HCT116 (cell line): Measurements from ENCODE around the gene GRM2. TPM values are rescaled to one million over a fixed set of nuclear protein-coding genes. Genes with fewer than 3 reads are reported as not detected.

ENCODE experiments used
- ATAC-seq: fragments of 200-7000 bp; cut with Tn5 transposase; 2 replicates; pipeline ENCODE4 v1.9.1; 2020; ENCODE audit warnings: mild to moderate bottlenecking, moderate library complexity
- BruUV-seq: library from RNA; stranded (reverse); fragments of 400-500 nt; replicated peaks from 2 replicates; lab custom pipeline; 2021; lab: Mats Ljungman, UMichigan
- CTCF ChIA-PET: fragments of 300-600 bp; sonication (Branson Sonifier 250); formaldehyde crosslinking; loops from one replicate; lab custom pipeline; 2021; ENCODE audit warnings: antibody characterized with exemption; lab: Charles Lee
- POLR2A ChIA-PET: fragments of 300-600, 350-600 bp; sonication (Branson Sonifier 250); formaldehyde crosslinking; loops from one replicate; lab custom pipeline; 2021; ENCODE audit warnings: antibody characterized with exemption; lab: Charles Lee
- RAD21 ChIA-PET, 2 experiments: fragments of 300-600 bp; sonication (Branson Sonifier 250); formaldehyde crosslinking; loops; one replicate each; lab custom pipeline; 2023; ENCODE audit warnings: low total read pairs in 2 of 2; ENCODE audit not compliant: uncharacterized antibody in 2 of 2, unreplicated experiment in 2 of 2, low non-redundant PET in 1 of 2; lab: Charles Lee
- DNase-seq: peaks from one replicate; pipeline ENCODE4 v3.0.0-alpha.2; 2010; ENCODE audit warnings: low read depth, low spot score
- H2AFZ ChIP-seq: fragments of 200-600 bp; shearing (Covaris generic), sonication (generic); 2 replicates; pipeline ENCODE4 v1.6.1; 2017; ENCODE audit warnings: low read depth, mixed run types, mixed read lengths, antibody characterized with exemption, low read length; ENCODE audit not compliant: poor library complexity, severe bottlenecking
- H3K27ac ChIP-seq: 2 replicates; pipeline ENCODE4 v1.5.1; 2012; ENCODE audit warnings: low read depth, low read length
- H3K27me3 ChIP-seq: fragments of 200-600 bp; sonication (generic); 2 replicates; pipeline ENCODE4 v1.6.1; 2016; ENCODE audit warnings: mixed run types, low read length, mixed read lengths; ENCODE audit not compliant: insufficient read depth
- H3K36me3 ChIP-seq, 2 experiments: fragments of 200-500 bp in 1 of 2; fragments of 200-600 bp in 1 of 2; sonication (Bioruptor generic) in 1 of 2; sonication (generic) in 1 of 2; 2 replicates each; pipeline versions ENCODE4 v1.5.1 to v1.6.1; 2014 to 2016; ENCODE audit warnings: low read length in 2 of 2, inconsistent platforms in 1 of 2, mixed read lengths in 1 of 2, mixed run types in 1 of 2; ENCODE audit not compliant: insufficient read depth in 2 of 2, control insufficient read depth in 1 of 2
- H3K4me1 ChIP-seq, 2 experiments: fragments of 200-600 bp in 1 of 2; sonication (generic) in 1 of 2; 2 replicates each; pipeline versions ENCODE4 v1.5.1 to v1.6.1; 2012 to 2017; ENCODE audit warnings: low read length in 2 of 2, inconsistent platforms in 1 of 2, mild to moderate bottlenecking in 1 of 2, mixed read lengths in 1 of 2, mixed run types in 1 of 2, moderate library complexity in 1 of 2; ENCODE audit not compliant: insufficient read depth in 2 of 2, control insufficient read depth in 1 of 2
- H3K4me2 ChIP-seq: fragments of 200-600 bp; sonication (generic); 2 replicates; pipeline ENCODE4 v1.6.1; 2017; ENCODE audit warnings: mixed run types, low read length, mixed read lengths
- H3K4me3 ChIP-seq, 2 experiments: fragments of 200-600 bp in 1 of 2; sonication (generic) in 1 of 2; replicated peaks in 1 of 2; 2 replicates each; pipeline ENCODE4 v1.5.1; 2011 to 2016; ENCODE audit warnings: low read length in 2 of 2, control low read depth in 1 of 2, low read depth in 1 of 2, mild to moderate bottlenecking in 1 of 2, mixed read lengths in 1 of 2, mixed run types in 1 of 2
- H3K79me2 ChIP-seq: fragments of 200-600 bp; sonication (generic); 2 replicates; pipeline ENCODE4 v1.6.1; 2017; ENCODE audit warnings: mild to moderate bottlenecking, mixed run types, low read length, moderate library complexity, mixed read lengths; ENCODE audit not compliant: insufficient read depth
- H3K9ac ChIP-seq: fragments of 200-600 bp; sonication (generic); 2 replicates; pipeline ENCODE4 v1.6.1; 2016; ENCODE audit warnings: low read length, mixed read lengths
- H3K9me2 ChIP-seq: fragments of 200-600 bp; sonication (generic), shearing (Covaris generic); 2 replicates; pipeline ENCODE4 v1.6.1; 2017; ENCODE audit warnings: mixed run types, mild to moderate bottlenecking, moderate library complexity; ENCODE audit not compliant: insufficient read depth
- H3K9me3 ChIP-seq, 2 experiments: fragments of 200-500 bp in 1 of 2; fragments of 200-600 bp in 1 of 2; sonication (Bioruptor generic) in 1 of 2; sonication (generic) in 1 of 2; 2 replicates each; pipeline ENCODE4 v1.6.1; 2014 to 2017; ENCODE audit warnings: low read length in 2 of 2, mixed read lengths in 2 of 2, inconsistent platforms in 1 of 2, low read depth in 1 of 2, mild to moderate bottlenecking in 1 of 2, mixed run types in 1 of 2, moderate library complexity in 1 of 2; ENCODE audit not compliant: control insufficient read depth in 1 of 2, insufficient read depth in 1 of 2
- H4K20me1 ChIP-seq: fragments of 200-600 bp; sonication (generic), shearing (Covaris generic); 2 replicates; pipeline ENCODE4 v1.6.1; 2017; ENCODE audit warnings: mixed run types, mild to moderate bottlenecking, moderate library complexity; ENCODE audit not compliant: insufficient read depth
- CBX3 ChIP-seq: IDR thresholded peaks from 2 replicates; pipeline ENCODE4 v1.6.1; 2012; ENCODE audit warnings: low read depth
- EGR1 ChIP-seq: IDR thresholded peaks from 2 replicates; pipeline ENCODE4 v1.6.1; 2012; ENCODE audit warnings: low read depth
- ELF1 ChIP-seq: IDR thresholded peaks from 2 replicates; pipeline ENCODE4 v1.6.1; 2012; ENCODE audit warnings: low read depth, borderline replicate concordance
- EZH2 ChIP-seq: fragments of 200-600 bp; sonication (generic); IDR thresholded peaks from 2 replicates; pipeline ENCODE4 v1.6.1; 2017; ENCODE audit warnings: antibody characterized with exemption, mixed run types
- EZH2phosphoT487 ChIP-seq: fragments of 200-600 bp; IDR thresholded peaks from 2 replicates; pipeline ENCODE4 v1.6.1; 2018; ENCODE audit warnings: antibody characterized with exemption, borderline replicate concordance
- FOSL1 ChIP-seq: IDR thresholded peaks from 2 replicates; pipeline ENCODE4 v1.6.1; 2012; ENCODE audit warnings: low read depth
- TCF7L2 ChIP-seq: IDR thresholded peaks from 2 replicates; pipeline ENCODE4 v1.7.0; 2011; ENCODE audit warnings: borderline replicate concordance, inconsistent platforms; ENCODE audit not compliant: insufficient read depth, insufficient read length; ENCODE audit errors: extremely low read depth
- ZBTB33 ChIP-seq: IDR thresholded peaks from 2 replicates; pipeline ENCODE4 v1.6.1; 2011; ENCODE audit warnings: mild to moderate bottlenecking, low read length, moderate library complexity; ENCODE audit not compliant: insufficient replicate concordance; ENCODE audit errors: extremely low read depth
- ZFX ChIP-seq: fragments of 450-650 bp; IDR thresholded peaks from 2 replicates; pipeline ENCODE4 v1.6.1; 2017
- intact Hi-C: fragments of 100-400 bp; cut with micrococcal nuclease; formaldehyde crosslinking; loops from 2 replicates; pipeline ENCODE4 v1.10.0; 2022
- total RNA-seq: library from RNA; stranded (reverse); gene quantifications from one replicate; pipeline ENCODE4 v1.2.1, GENCODE V29; 2021; ENCODE audit not compliant: unreplicated experiment

The GRM2 gene
- total RNA-seq, 1 experiment from 2014 or later, result 0.32 TPM

GRCh38 chr3:51679318-51679717 lies 27.6 kb upstream of the GRM2 start:
- H3K79me2 ChIP-seq, result no peaks in the 10 kb centered on the region
- no TSS peak for BruUV-seq
- POLR2A ChIA-PET, result no interaction called here
- CTCF ChIA-PET, result interaction anchor here (1.0 to 4.2 kb wide), 3 partner anchors 10 to 179 kb away, joined by 3 to 98 read pairs (median 4); partner anchors contain the start of gene DCAF1
- RAD21 ChIA-PET, result no interaction called here
- intact Hi-C loops, result no loop called here
- no peak overlapping the region for H3K9ac ChIP-seq
- H3K4me2 ChIP-seq, result no peak overlapping the region
- no peaks in the 10 kb centered on the region for H3K9me2 ChIP-seq
- H3K27me3 ChIP-seq, result no peaks in the 10 kb centered on the region
- ATAC-seq (no peak), DNase-seq (no peak)
- TF ChIP-seq EGR1, result no peak
- no peak for TF ChIP-seq CBX3
- TF ChIP-seq EZH2, result no peak
- no peak for TF ChIP-seq ZBTB33
- TF ChIP-seq ZFX, result no peak
- no peak for TF ChIP-seq FOSL1
- no peak for TF ChIP-seq ELF1
- TF ChIP-seq EZH2phosphoT487, result no peak
- no peak for TF ChIP-seq TCF7L2
- H2AFZ ChIP-seq, result no peak overlapping the region
- H3K4me3 ChIP-seq, result no peak overlapping the region
- no peak overlapping the region for H3K27ac ChIP-seq
- H3K9me3 ChIP-seq, result no peaks in the 10 kb centered on the region
- no peaks in the 10 kb centered on the region for H4K20me1 ChIP-seq
- H3K4me1 ChIP-seq, result peaks cover 6 to 25% of the 10 kb centered on the region in 2 experiments
- peaks cover 2 to 7% of the 10 kb centered on the region in 2 experiments; a peak in 3 of 4 replicates for H3K36me3 ChIP-seq
